ENCODE measurements around the gene MYO3B.

The MYO3B gene

DNA sequence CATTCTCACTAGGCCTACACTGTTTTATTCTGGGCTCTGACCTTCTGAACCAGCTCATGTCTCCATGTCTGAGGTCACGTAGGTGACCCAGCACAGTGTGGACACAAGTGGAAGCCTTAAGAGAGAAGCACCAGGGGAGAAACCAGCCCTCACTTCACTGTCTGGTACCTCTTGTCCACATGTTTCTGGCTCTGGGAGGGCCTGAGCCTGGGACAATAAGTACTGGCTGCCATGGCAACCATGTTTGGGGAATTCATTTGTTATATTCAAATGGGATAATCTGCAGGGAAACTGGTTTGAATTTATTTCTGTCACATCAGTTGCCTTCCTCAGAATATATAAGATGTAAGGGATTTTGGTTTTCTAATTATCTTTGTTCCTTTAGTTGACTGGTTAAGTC, 23.3 kb downstream of the MYO3B start:
- Histone ChIP-seq H3K4me3 (ENCODE audit: insufficient read depth, low read length, poor library complexity, severe bottlenecking) (no peak overlapping the region), H2AFZ (ENCODE audit: low read depth, low read length, severe bottlenecking) (no peak overlapping the region), H3K9ac (ENCODE audit: low read length) (no peak overlapping the region), H4K20me1 (ENCODE audit: low read depth, low read length) (no peaks in the 10 kb centered on the region), H3K27me3 (ENCODE audit: low read length) (no peaks in the 10 kb centered on the region), H3F3A (ENCODE audit: insufficient read depth) (no peaks in the 10 kb centered on the region), H3K79me2 (ENCODE audit: insufficient read depth, low read length) (no peaks in the 10 kb centered on the region), H3K9me2 (replicated peaks; ENCODE audit: insufficient read depth, low read length) (no peaks in the 10 kb centered on the region), H3K4me2 (ENCODE audit: low read depth, low read length, poor library complexity, severe bottlenecking) (no peak overlapping the region), H3K9me3 (ENCODE audit: insufficient read depth, low read length) (no peaks in the 10 kb centered on the region), H3K27ac (ENCODE audit: low read depth, low read length) (no peak overlapping the region), H3K36me3 (ENCODE audit: low read length) (no peaks in the 10 kb centered on the region)
- TF ChIP-seq, protein P1, sequence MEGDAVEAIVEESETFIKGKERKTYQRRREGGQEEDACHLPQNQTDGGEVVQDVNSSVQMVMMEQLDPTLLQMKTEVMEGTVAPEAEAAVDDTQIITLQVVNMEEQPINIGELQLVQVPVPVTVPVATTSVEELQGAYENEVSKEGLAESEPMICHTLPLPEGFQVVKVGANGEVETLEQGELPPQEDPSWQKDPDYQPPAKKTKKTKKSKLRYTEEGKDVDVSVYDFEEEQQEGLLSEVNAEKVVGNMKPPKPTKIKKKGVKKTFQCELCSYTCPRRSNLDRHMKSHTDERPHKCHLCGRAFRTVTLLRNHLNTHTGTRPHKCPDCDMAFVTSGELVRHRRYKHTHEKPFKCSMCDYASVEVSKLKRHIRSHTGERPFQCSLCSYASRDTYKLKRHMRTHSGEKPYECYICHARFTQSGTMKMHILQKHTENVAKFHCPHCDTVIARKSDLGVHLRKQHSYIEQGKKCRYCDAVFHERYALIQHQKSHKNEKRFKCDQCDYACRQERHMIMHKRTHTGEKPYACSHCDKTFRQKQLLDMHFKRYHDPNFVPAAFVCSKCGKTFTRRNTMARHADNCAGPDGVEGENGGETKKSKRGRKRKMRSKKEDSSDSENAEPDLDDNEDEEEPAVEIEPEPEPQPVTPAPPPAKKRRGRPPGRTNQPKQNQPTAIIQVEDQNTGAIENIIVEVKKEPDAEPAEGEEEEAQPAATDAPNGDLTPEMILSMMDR (IDR thresholded peaks at IDR 0.05; ENCODE audit: insufficient read depth, low read length, poor library complexity, severe bottlenecking), result no peak
- no peak for TF ChIP-seq EZH2phosphoT487 (conservative IDR thresholded peaks at IDR 0.05; ENCODE audit: low read length)

DNA sequence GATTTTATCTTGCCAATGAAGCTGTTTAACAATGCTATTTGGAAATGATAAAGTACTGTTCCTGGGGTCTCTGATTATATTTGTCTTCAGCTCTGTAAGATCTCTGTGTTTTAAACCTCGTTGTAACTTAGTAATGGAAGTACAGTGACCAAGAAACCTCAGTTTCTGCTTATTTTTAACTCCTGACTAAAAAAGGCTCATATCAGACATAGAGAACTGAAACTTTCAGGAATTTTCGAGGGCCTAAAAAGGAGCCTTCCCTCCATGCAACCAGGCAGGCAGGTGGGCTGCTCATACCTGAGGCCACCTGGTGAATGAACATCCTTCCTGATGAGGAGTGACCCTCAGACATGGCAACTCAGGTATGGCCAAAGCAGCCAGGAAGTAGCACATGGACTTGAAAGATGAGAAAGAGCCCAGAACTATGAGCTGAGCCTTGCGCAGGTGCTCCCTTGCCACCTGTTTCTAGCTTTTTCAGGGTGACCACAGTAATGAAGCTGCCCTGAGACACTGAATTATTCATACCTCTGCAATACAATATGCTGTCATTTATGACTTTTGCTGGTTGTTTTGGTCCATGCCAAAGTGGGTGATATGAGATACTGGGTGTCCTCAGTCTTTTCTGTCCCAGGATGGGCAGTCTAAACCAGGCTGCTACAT, 23.9 kb downstream of the MYO3B start:
- Histone ChIP-seq H3F3A (ENCODE audit: insufficient read depth) (no peaks in the 10 kb centered on the region), H4K20me1 (ENCODE audit: low read depth, low read length) (no peaks in the 10 kb centered on the region), H3K4me2 (ENCODE audit: low read depth, low read length, poor library complexity, severe bottlenecking) (no peak overlapping the region), H3K36me3 (ENCODE audit: low read length) (no peaks in the 10 kb centered on the region), H3K9ac (ENCODE audit: low read length) (no peak overlapping the region), H3K79me2 (ENCODE audit: insufficient read depth, low read length) (no peaks in the 10 kb centered on the region), H3K4me3 (ENCODE audit: insufficient read depth, low read length, poor library complexity, severe bottlenecking) (no peak overlapping the region), H2AFZ (ENCODE audit: low read depth, low read length, severe bottlenecking) (no peak overlapping the region), H3K27ac (ENCODE audit: low read depth, low read length) (no peak overlapping the region), H3K27me3 (ENCODE audit: low read length) (no peaks in the 10 kb centered on the region), H3K9me2 (replicated peaks; ENCODE audit: insufficient read depth, low read length) (no peaks in the 10 kb centered on the region), H3K9me3 (ENCODE audit: insufficient read depth, low read length) (no peaks in the 10 kb centered on the region)
- no peak for TF ChIP-seq EZH2phosphoT487 (conservative IDR thresholded peaks at IDR 0.05; ENCODE audit: low read length)
- TF ChIP-seq, protein P1 (IDR thresholded peaks at IDR 0.05; ENCODE audit: insufficient read depth, low read length, poor library complexity, severe bottlenecking), result no peak

DNA sequence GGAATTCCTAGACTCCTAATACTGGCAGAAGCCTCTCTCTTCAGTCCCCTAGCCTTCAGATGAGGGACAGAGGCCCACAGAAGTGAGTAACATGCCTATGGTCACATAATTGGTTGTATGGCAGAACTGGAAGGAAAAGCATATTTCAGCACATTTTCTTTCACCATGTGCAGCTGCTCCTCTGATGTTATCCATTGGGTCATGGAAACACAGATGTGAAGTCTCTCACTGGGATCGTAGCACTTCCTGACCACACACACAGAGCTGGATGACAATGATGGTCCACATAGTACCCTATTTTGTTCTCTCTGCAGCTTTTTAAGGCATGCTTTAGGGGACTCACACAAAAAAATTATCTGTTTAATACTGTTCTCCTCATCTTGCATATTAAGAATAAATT, 24.5 kb downstream of the MYO3B start:
- no peak overlapping the region for H2AFZ ChIP-seq (ENCODE audit: low read depth, low read length, severe bottlenecking)

More for the DNA sequence above, 24.5 kb downstream of the MYO3B start:
- H3K9me3 ChIP-seq (ENCODE audit: insufficient read depth, low read length), result no peaks in the 10 kb centered on the region
- H3K4me2 ChIP-seq (ENCODE audit: low read depth, low read length, poor library complexity, severe bottlenecking), result no peak overlapping the region
- no peaks in the 10 kb centered on the region for H3K36me3 ChIP-seq (ENCODE audit: low read length)
- H3K9ac ChIP-seq (ENCODE audit: low read length), result no peak overlapping the region
- H3K27me3 ChIP-seq (ENCODE audit: low read length), result no peaks in the 10 kb centered on the region
- no peak overlapping the region for H3K4me3 ChIP-seq (ENCODE audit: insufficient read depth, low read length, poor library complexity, severe bottlenecking)
- no peaks in the 10 kb centered on the region for H3K9me2 ChIP-seq (replicated peaks; ENCODE audit: insufficient read depth, low read length)
- H3K27ac ChIP-seq (ENCODE audit: low read depth, low read length), result no peak overlapping the region
- no peaks in the 10 kb centered on the region for H4K20me1 ChIP-seq (ENCODE audit: low read depth, low read length)
- no peaks in the 10 kb centered on the region for H3F3A ChIP-seq (ENCODE audit: insufficient read depth)
- TF ChIP-seq, protein P1 (IDR thresholded peaks at IDR 0.05; ENCODE audit: insufficient read depth, low read length, poor library complexity, severe bottlenecking), result no peak
- no peak for TF ChIP-seq EZH2phosphoT487 (conservative IDR thresholded peaks at IDR 0.05; ENCODE audit: low read length)
- no peaks in the 10 kb centered on the region for H3K79me2 ChIP-seq (ENCODE audit: insufficient read depth, low read length)

Measured in SU-DHL-6 (cell line).